Daoy (cell line): Measurements from ENCODE around the gene PADI2. TPM values are rescaled to one million over a fixed set of nuclear protein-coding genes. Genes with fewer than 3 reads are reported as not detected.

Experiments
- DNase-seq: peaks from one replicate; pipeline ENCODE4 v3.0.0-alpha.2; 2015; ENCODE audit warnings: low read depth
- total RNA-seq: library from RNA; depleted of rRNA; stranded (reverse); fragments of >200 nt; shearing (Covaris generic); gene quantifications from 2 replicates; pipeline ENCODE4 v1.2.3, GENCODE V29; 2014

Gene PADI2
- total RNA-seq, 1 experiment from 2014 or later, result 0.34 TPM

DNA sequence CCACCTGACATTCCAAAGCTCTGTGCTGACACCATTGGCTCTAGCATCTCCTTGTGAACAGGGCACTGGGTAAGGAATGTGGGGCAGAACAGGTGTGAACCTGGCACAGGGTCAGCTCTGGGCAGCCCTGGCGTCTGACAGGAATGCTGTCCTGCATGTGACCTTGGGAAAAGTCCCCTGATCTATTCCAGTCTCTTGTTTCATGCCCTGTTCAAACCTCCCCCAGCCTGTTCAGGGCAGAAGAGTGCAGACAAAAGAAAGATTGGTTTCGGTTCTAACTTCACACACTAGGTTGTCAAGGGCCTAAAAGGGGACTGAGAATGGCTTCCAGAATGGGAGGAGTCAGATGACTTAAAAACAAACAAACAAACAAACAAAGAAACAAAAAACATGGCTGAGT, 37.8 kb downstream of the PADI2 start:
- no peak for DNase-seq

GRCh38 chr1:17080880-17081279, 38.4 kb downstream of the PADI2 start:
- DNase-seq, result no peak

- no peak for DNase-seq
Measured at GRCh38 chr1:17080085-17080759, 39.0 kb downstream of the PADI2 start.

DNA sequence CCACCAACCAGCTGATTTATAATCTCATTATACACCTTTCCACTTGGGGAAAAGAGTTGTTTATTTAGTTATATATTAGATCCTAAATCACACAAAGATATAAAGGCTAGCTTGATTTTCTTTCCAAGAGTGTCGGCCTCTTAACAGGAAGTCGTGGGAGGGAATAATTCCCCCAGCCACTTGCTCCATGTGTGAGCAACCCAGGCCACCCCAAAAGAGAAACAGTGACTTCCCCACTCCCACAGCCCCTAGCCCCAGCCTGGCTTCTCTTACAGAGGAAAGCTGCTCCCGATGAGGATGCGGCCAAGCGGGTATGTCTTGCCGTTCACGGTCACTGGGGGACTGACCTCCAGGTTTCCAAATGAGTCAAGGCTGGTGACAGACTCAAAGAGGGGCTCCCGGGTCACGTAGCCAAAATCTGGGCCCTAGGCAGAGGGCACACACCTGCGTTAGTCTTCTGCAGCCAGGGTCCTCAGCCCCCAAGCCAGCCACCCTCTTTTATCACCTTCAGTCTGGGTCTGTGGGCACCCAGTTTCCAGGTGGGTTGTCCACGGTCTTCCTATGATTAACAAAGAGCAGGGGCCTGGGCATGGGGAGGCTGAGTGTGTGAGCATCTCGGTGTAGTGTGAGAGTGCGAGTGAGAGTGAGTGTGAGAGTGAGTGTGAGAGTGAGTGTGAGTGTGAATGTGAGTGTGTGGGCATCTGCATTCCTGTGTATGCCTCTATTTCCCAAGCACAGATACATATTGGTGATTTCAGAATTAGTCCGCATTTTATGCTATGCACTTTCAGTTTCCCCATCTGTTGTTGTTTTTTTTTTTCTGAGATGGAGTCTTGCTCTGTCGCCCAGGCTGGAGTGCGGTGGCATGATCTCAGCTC, 40.0 kb downstream of the PADI2 start:
- DNase-seq, result no peak

- peak; percentile 35 for DNase-seq
Measured at GRCh38 chr1:17075470-17076255, 43.6 kb downstream of the PADI2 start.

DNA sequence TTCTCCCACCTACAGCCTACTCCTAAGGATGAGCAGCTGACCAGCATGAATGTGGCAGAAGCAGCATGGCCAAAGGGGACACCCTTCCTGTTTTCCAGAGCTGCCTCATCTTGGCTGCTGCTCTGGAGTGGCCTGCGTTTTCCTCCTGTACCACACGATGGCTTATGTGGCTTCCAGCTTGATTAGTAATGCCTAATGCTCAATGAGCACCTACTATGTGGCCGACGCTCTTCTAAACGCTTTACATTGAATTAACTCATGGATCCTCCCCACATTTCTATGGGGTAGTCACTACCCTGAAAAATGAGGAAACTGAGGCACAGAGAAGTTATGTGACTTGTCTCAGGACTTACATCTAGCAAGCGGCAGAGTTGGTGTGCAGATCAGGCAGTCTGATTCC, 47.5 kb downstream of the PADI2 start:
- no peak for DNase-seq

- no peak for DNase-seq
Measured at GRCh38 chr1:17070163-17070525, 49.1 kb downstream of the PADI2 start.

GRCh38 chr1:17069452-17070162, 49.6 kb downstream of the PADI2 start:
- DNase-seq, result no peak

DNA sequence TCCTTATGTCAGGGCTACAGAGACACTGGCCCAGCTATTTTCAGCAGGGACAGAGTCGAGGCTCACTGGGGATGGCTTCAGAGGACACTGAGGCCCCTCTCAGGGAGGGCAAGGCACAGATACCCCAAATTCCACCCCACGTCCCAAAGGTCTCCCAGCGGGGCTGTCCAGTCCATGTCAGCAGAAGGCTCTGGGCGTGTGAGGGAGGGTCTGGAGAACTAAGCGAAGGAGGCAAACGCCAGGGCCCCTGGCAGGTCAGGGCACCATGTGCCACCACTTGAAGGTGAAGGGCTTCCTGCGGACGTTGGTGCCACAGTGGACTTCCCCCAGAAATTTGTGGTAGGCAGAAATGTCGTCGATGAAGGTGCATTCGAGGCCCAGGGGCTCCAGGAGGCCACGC, 50.5 kb downstream of the PADI2 start:
- DNase-seq, result no peak

GRCh38 chr1:17067465-17068240, 51.6 kb downstream of the PADI2 start:
- DNase-seq, result no peak

- DNase-seq, result no peak
Measured at GRCh38 chr1:17067069-17067426, 52.2 kb downstream of the PADI2 start.

DNA sequence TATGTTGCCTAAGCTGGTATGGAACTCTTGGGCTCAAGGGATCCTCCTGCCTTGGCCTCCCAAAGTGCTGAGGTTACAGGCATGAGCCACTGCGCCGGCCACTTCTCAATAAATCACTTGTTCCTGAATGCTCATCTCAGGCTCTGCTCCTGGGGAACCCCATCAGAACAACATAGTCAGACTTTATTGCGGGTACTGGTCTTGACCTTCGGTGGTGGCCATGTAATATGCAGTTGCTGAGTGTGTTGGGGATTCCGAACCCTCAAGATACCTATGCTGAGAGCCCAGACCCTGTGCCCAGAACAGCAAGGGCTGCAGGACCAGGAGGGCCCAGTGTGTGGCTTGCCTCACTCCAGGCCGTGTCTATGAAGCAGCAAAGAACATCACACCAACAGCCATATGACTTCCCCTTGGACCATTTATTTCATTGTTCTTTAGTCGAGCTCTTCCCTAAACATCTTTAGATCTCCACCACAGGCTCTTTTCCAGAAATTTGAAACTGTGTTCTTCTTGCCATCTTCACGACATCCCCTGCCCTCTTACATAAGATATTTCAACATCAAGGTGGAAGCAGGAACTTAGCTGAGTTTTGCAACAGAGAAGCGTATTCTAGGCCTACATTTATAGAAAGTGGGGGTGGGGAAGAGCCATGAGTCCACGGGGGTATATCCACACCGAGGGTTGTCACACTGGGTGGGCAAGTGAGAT, 52.7 kb downstream of the PADI2 start:
- DNase-seq, result no peak

GRCh38 chr1:17065666-17066065, 53.6 kb downstream of the PADI2 start:
- no peak for DNase-seq

DNA sequence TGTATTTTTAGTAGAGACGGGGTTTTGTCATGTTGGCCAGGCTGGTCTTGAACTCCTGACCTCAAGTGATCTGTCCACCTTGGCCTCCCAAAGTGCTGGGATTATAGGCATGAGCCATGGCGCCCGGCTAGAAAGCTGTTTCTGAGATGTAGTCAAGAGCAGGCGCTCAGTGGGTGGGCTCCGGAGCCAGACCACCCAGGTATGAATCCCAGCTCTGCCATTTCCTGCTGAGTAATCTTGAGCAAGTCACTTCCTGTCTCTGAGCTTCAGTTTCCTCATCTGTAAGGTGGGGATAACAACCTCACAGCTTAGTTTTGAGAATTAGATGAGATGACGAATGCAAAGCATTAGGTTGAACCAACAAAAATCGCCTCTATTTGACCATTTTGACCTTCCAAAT, 56.5 kb downstream of the PADI2 start:
- DNase-seq, result peak; percentile 60

GRCh38 chr1:17061892-17062291, 57.4 kb downstream of the PADI2 start:
- peak; percentile 33 for DNase-seq

DNA sequence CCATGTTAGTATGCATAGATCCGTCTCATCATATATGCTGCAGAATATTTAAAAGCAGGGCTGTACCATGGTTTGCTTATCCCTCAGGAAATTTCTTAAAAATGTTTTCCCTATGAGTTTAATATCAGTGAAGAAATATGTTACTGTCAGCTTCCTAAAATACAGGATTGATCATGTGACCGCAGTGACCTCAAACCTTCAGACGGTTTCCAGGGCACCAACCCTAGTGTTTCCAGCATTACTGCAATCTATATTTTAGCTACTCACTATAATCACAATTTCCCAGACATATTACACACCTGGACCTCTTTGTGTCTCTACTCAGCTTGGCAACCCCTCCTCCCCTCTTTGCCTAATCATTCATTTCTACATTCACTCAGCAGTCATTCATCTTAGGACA, 57.8 kb downstream of the PADI2 start:
- DNase-seq, result no peak

DNA sequence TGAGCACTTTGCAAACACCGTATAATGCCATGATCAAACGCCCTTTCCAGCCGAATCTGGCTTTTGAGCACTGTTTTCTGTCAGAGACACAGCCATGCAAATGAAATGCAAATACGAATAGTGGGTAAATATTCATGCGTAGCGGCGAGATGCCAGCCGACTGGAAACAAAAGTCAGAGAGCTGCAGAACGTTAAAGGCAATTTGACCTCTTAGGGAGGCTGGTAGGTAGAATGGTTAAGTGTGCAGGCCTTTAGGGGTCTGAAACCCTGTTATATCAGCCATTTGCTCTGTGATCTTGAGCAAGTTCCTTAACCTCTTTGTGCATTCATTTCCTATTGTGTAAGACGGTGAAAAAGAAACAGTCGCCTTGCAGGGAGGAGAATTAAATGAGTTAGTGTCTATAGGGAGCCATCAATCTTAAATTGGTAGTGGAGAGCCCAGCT, 58.9 kb downstream of the PADI2 start:
- DNase-seq, result no peak

DNA sequence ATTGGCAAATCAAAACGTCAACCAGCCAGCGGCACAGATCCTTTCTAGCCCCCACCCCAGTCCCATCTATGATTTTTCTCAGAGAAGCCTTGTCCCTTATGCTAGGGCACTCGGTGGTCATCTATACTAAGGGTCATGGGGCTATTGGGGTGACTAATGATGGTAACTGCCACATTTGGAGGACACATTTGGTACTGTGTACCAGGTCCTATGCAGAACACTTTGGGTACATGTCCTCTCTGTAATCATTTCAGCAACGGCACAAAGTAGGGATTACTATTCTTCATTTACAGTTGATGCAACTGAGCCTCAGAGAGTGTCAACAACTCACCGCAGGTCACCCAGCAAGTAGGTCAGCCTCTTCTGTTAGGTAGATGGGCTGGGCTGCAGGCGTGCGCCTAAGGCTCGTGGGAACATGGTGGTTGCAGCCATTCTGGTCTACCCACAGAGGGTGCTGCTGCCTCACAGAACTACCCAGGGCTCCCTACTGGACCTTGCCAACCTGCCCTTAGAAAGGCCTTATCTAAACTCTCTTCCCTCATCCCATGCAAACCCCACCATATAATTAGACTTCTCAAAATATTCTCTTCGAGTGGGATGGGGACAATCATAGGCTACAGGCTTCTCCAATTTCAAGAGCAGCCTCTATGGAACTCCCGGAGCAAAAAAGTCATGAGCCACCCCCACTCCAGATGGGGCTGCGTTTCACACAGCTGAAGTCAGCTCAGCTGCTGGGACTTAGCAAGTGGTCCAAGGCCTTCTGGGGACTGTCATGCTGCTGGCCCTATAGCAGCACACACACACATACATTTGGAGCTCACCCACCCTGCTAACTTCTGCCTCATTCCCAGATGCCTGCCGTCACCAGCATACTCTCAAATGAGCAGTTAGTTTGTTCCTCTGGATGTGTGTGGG, 59.6 kb downstream of the PADI2 start:
- DNase-seq, result peak; percentile 81

DNA sequence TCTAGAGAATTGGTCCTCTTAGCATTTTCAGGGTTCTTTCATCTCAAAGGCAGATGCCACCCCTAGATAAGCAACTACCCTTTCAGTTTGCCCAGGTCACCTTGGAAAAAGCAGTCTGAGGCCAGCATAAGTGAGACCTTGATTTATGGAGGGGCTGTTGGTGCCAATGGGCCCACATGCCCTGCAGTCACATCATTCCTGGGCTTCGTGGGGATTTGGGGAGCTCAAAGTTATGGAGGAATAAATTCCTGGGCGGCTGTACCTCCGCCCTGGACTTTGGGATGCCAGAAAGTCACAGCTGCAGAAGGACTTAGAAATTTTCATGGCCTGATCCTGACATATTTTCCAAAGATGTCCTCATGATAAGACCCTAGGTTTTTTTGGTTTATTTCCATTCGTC, 62.7 kb downstream of the PADI2 start:
- DNase-seq, result no peak
